BE2C (cell line): ENCODE data around the gene ATG3.

Experiments used
- DNase-seq: peaks from one replicate; pipeline ENCODE4 v3.0.0-alpha.2; 2020
- H3K27me3 ChIP-seq: fragments of 250-450 bp; sonication (Bioruptor Pico); 2 replicates; pipeline ENCODE4 v1.5.1; 2020; ENCODE audit warnings: mild to moderate bottlenecking
- H3K36me3 ChIP-seq: fragments of 250-450 bp; sonication (Bioruptor Pico); 2 replicates; pipeline ENCODE4 v1.5.1; 2020; ENCODE audit warnings: mild to moderate bottlenecking
- H3K4me1 ChIP-seq: fragments of 250-450 bp; sonication (Bioruptor Pico); 2 replicates; pipeline ENCODE4 v1.5.1; 2020
- H3K4me3 ChIP-seq: 2 replicates; pipeline ENCODE4 v1.5.1; 2011; ENCODE audit warnings: low read depth, low read length
- H3K9me3 ChIP-seq: fragments of 250-450 bp; sonication (Bioruptor Pico); 2 replicates; pipeline ENCODE4 v1.5.1; 2020
- CTCF ChIP-seq: IDR thresholded peaks from 2 replicates; pipeline ENCODE4 v1.5.1; 2012; ENCODE audit warnings: mild to moderate bottlenecking, low read depth, low read length

The ATG3 gene

DNA sequence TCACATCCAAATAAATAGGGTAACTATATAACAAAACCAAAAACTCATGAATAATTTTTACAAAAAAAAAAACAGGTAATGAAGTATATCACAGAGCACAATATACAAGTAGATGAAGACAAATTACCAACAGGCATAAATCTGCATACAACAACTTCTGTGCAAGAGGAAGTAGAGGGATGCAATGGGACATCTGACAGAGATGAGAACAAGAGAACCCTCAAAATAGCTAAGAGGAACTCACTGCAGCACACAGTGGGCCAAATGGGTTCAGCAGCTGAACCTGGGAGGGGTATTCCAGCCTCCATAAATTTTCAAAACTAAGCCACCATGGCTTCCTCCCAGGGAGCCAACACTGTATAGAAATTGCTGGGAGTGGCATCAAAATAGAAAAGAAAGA lies 52.9 kb downstream of the ATG3 start:
- Histone ChIP-seq H3K9me3 (no peaks in the 10 kb centered on the region), H3K4me1 (no peaks in the 10 kb centered on the region), H3K36me3 (no peaks in the 10 kb centered on the region), H3K27me3 (no peaks in the 10 kb centered on the region), H3K4me3 (no peak overlapping the region)
- DNase-seq: no peak
- no peak for TF ChIP-seq CTCF

- H3K4me3 ChIP-seq: no peak overlapping the region
- TF ChIP-seq CTCF: no peak
- H3K9me3 ChIP-seq: no peaks in the 10 kb centered on the region
- DNase-seq: no peak
- H3K36me3 ChIP-seq: no peaks in the 10 kb centered on the region
- no peaks in the 10 kb centered on the region for H3K4me1 ChIP-seq
- no peaks in the 10 kb centered on the region for H3K27me3 ChIP-seq
Measured at GRCh38 chr3:112508261-112508660, 53.5 kb downstream of the ATG3 start.

DNA sequence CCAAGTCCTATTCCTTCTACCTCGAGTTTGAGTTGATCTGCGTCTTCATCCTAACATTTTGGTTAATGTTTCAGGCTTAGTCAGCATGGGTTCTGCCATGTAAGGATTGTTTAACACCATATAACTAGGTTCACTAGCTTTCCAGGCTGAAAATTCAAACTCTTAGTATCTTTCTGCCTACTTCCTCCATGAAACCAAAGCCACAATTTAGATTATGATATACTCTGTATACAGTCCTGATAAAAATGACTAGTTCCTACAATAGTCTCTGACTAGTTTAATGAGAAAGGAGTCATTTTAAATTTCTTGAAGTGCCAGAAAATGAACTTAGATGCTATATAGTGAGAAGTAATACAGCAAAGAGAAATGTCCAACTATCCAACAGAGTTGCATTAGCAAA lies 55.9 kb downstream of the ATG3 start:
- no peaks in the 10 kb centered on the region for H3K9me3 ChIP-seq
- no peaks in the 10 kb centered on the region for H3K27me3 ChIP-seq
- H3K4me1 ChIP-seq: no peaks in the 10 kb centered on the region
- DNase-seq: no peak
- no peak overlapping the region for H3K4me3 ChIP-seq
- H3K36me3 ChIP-seq: no peaks in the 10 kb centered on the region
- no peak for TF ChIP-seq CTCF

- no peak for DNase-seq
- TF ChIP-seq CTCF: no peak
- Histone ChIP-seq H3K27me3 (no peaks in the 10 kb centered on the region), H3K36me3 (no peaks in the 10 kb centered on the region), H3K4me3 (no peak overlapping the region), H3K9me3 (no peaks in the 10 kb centered on the region), H3K4me1 (no peaks in the 10 kb centered on the region)
Measured at GRCh38 chr3:112504123-112504522, 57.6 kb downstream of the ATG3 start.

DNA sequence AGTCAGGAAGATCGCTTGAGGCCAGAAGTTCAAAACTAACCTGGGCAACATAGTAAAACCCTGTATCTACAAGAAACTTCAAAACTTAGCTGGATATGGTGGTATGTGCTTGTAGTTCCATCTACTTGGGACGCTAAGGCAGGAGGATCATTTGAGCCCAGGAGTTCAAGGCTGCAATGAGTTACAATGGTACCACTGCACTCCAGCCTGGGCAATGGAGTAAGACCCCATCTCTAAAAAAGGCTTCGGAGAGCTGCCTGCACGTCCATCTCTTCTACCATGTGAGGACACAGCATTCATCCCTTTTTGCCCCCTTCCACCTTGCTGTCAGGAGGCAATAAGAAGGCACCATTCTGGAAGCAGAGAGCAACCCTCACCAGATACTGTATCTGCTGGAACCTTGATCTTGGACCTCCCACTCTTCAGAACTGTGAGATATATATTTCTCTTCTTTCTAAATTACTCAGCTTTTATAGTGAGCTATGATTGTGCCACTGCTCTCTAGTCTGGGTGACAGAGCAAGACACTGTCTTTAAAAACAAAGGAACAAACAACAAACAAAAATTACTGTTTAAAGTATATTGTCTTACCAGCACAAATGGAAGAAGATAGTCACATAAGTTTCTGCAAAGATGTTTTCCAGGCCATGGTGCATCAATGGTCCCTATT lies 58.3 kb downstream of the ATG3 start:
- DNase-seq: no peak
- Histone ChIP-seq H3K9me3 (no peaks in the 10 kb centered on the region), H3K4me3 (no peak overlapping the region), H3K4me1 (no peaks in the 10 kb centered on the region), H3K36me3 (no peaks in the 10 kb centered on the region), H3K27me3 (no peaks in the 10 kb centered on the region)
- TF ChIP-seq CTCF: no peak

- Histone ChIP-seq H3K9me3 (no peaks in the 10 kb centered on the region), H3K4me1 (no peaks in the 10 kb centered on the region), H3K27me3 (no peaks in the 10 kb centered on the region), H3K4me3 (no peak overlapping the region), H3K36me3 (no peaks in the 10 kb centered on the region)
- no peak for DNase-seq
- no peak for TF ChIP-seq CTCF
Measured at GRCh38 chr3:112500621-112501020, 61.1 kb downstream of the ATG3 start.
